ENCODE data around the gene STH.
A peak's percentile ranks its signal among the peaks of the same experiment; 100 is the strongest.
"Not testable (repeated sequence)": the region's sequence is repeated elsewhere in the genome, so short reads cannot be mapped to it uniquely, and the experiment has no call there.

The STH gene

DNA sequence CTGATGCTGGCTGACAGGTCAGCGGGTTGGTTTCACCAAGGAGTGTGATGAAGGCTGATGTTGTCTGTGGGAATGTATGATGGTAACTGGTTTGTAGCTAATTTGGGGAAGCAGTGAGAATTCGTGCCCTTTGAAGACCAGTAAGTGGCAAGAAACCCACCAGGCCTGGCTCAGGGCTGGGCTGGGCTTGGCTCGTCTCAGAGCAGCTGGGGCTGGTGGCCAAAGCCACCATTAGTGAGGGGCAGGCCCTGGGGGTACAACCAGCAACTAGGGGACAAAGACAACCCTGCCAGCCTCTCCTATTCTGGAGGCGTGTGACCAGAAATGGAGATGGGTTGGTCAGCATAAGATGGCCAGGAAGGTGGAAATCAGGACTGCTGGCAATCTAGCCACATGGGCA is 13.0 kb upstream of the STH start:
- no peak for DNase-seq (ENCODE audit: low spot score)

DNA sequence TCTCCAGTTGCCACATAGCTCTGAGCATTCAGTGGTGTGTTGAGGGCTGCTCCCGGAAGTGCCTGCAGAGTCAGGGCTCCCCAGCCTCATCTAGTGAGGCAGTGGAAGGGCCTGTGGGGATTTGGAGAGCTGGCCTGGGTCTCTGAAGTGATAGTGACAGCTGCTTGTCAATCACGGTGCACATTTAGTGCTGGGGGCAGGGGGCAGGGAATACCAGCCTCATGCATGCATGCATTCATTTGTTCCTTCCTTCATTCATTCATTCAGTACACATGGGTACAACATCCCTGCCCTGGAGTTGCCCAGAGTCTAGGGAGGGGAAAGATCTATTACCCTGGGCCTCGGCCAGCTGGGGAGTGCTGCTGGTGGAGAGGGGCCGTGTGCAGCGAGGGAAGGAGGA is 11.3 kb upstream of the STH start:
- no peak for DNase-seq (ENCODE audit: low spot score)

DNA sequence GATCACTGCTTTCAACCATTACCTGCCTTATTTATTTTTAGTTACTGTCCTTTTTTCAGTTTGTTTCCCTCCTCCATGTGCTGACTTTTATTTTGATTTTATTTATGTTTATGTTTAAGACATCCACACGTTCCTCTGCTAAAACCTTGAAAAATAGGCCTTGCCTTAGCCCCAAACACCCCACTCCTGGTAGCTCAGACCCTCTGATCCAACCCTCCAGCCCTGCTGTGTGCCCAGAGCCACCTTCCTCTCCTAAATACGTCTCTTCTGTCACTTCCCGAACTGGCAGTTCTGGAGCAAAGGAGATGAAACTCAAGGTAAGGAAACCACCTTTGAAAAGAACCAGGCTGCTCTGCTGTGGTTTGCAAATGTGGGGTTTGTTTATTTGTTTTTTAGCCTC is 9.3 kb upstream of the STH start:
- DNase-seq (ENCODE audit: low spot score) = no peak

DNA sequence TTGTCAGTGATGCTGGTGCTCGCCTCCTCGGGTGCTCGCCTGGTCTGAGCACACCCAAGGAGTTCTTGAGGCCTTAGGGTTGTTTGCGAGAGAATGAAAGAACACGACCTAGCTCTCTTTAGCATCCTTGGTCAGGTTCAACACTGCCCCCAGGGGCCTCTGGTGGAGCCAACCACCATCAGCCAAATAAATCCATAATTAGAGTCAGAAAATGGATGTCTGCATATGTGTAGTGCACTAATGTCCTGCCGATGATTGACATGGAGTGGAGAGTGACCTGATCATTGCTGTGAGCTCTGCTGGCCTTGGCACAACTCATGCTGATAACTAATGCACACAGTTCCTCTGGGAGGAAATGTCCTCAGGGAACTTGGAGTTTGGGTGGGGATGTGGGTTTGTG is 8.2 kb upstream of the STH start:
- no peak for DNase-seq (ENCODE audit: low spot score)

DNA sequence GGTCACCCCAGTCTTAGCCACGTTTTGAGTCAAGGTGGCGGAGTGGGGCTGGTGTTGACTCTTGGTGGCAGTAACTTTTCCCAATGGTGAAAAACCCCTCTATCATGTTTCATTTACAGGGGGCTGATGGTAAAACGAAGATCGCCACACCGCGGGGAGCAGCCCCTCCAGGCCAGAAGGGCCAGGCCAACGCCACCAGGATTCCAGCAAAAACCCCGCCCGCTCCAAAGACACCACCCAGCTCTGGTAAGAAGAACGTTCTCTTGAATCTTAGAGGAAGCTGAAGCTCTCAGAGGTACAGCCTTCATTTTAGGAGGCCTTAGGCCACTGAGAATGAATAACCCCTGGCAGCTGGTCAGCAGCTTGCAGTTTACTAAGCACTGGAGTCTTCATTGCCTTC is 7.7 kb upstream of the STH start:
- DNase-seq (ENCODE audit: low spot score) = no peak

DNA sequence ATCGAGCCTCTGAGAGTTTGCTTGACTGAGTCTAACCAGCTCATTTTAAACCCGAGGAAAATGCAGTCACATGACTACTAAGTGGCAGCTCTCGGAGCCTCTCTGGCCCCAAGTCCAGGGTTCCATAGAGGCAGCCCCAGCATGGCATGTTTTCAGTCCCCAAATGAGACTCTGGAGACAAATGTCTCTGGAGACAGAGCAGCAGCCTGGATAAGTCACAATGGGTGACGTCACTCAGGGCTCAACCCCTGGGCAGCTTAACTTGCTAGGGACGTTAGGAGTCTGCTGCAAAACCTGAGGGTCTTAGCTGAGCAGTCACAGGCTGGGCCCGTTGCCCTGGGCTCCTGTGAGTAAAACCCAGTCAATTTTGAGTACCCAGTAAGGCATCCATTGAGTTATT is 6.9 kb upstream of the STH start:
- no peak for DNase-seq (ENCODE audit: low spot score)

GRCh38 chr17:45992904-45993303 is 6.1 kb upstream of the STH start:
- DNase-seq (ENCODE audit: low spot score) = no peak

GRCh38 chr17:45993962-45994627 is 5.0 kb upstream of the STH start:
- DNase-seq (ENCODE audit: low spot score) = no peak

DNA sequence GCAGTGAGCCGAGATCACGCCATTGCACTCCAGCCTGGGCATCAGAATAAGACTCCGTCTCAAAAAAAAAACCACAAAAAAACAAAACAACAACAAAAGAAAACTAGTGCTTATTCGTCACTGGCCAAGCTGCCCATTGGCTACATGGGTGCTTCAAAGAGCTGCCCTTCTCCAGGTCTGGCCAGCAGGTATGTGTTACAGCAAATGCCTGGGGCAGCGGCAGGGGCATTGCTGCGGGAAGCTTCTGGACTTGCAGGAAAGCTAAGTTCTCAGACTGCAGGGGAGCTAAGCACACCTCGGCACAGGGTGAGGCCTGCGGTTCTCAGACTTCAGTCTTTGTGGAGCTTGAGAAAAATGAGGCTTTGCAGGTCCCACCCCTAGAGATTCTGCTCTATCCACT is 4.1 kb upstream of the STH start:
- no peak for DNase-seq (ENCODE audit: low spot score)

- DNase-seq (ENCODE audit: low spot score) = no peak
Observed at GRCh38 chr17:45995627-45996270, 3.3 kb upstream of the STH start.

GRCh38 chr17:45996282-45996937 is 2.6 kb upstream of the STH start:
- DNase-seq (ENCODE audit: low spot score) = no peak

DNA sequence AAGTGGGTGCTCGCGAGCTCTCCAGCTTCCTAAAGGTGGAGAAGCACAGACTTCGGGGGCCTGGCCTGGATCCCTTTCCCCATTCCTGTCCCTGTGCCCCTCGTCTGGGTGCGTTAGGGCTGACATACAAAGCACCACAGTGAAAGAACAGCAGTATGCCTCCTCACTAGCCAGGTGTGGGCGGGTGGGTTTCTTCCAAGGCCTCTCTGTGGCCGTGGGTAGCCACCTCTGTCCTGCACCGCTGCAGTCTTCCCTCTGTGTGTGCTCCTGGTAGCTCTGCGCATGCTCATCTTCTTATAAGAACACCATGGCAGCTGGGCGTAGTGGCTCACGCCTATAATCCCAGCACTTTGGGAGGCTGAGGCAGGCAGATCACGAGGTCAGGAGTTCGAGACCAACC is 1.9 kb upstream of the STH start:
- no peak for DNase-seq (ENCODE audit: low spot score)

DNA sequence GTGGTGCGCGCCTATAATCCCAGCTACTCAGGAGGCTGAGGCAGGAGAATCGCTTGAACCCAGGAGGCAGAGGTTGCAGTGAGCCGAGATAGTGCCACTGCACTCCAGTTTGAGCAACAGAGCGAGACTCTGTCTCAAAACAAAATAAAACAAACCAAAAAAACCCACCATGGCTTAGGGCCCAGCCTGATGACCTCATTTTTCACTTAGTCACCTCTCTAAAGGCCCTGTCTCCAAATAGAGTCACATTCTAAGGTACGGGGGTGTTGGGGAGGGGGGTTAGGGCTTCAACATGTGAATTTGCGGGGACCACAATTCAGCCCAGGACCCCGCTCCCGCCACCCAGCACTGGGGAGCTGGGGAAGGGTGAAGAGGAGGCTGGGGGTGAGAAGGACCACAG is 1.4 kb upstream of the STH start:
- no peak for DNase-seq (ENCODE audit: low spot score)

- no peak for DNase-seq (ENCODE audit: low spot score)
Observed at GRCh38 chr17:45999900-46000290, 845 bp downstream of the STH start.

GRCh38 chr17:46000292-46000691 is 1.2 kb downstream of the STH start:
- no peak for DNase-seq (ENCODE audit: low spot score)

- no peak for DNase-seq (ENCODE audit: low spot score)
Observed at GRCh38 chr17:46000757-46001156, 1.7 kb downstream of the STH start.

GRCh38 chr17:46001390-46002310 is 2.6 kb downstream of the STH start:
- no peak for DNase-seq (ENCODE audit: low spot score)

GRCh38 chr17:46002311-46002972 is 3.4 kb downstream of the STH start:
- DNase-seq (ENCODE audit: low spot score) = peak; percentile 74

GRCh38 chr17:46002973-46003316 is 3.9 kb downstream of the STH start:
- DNase-seq (ENCODE audit: low spot score) = no peak

GRCh38 chr17:46003907-46004748 is 5.1 kb downstream of the STH start:
- DNase-seq (ENCODE audit: low spot score) = no peak

- not testable (repeated sequence) for DNase-seq (ENCODE audit: low spot score)
Observed at GRCh38 chr17:46006082-46006481, 7.0 kb downstream of the STH start.

All from hepatic stellate cell (primary cell).